Breast epithelium (tissue), 3 donors: ENCODE results near the gene SLC2A14.

Experiments used
- CTCF ChIP-seq, 3 donors: fragments of 450-650 bp; IDR thresholded peaks; one replicate each; pipeline ENCODE4 v1.5.1; 2016 to 2017; ENCODE audit warnings: antibody characterized with exemption in 3 of 3, mild to moderate bottlenecking in 3 of 3, moderate library complexity in 3 of 3
- POLR2A ChIP-seq: fragments of 450-650 bp; IDR thresholded peaks from one replicate; pipeline ENCODE4 v1.6.1; 2016; ENCODE audit warnings: antibody characterized with exemption, mild to moderate bottlenecking, moderate library complexity

- TF ChIP-seq CTCF (IDR thresholded peaks at IDR 0.05) (no peak), POLR2A (no peak)
Measured at GRCh38 chr12:7856516-7856915, 16.2 kb downstream of the SLC2A14 start.
